ENCODE results near the gene KARS1.

GRCh38 chr16:75589306-75589705 lies 58.2 kb downstream of the KARS1 start:
- TF ChIP-seq POLR2A (IDR thresholded peaks at IDR 0.05) (no peak), CTCF (IDR thresholded peaks at IDR 0.05) (no peak)
